ENCODE measurements around the gene TBCE. TPM values are rescaled to one million over a fixed set of nuclear protein-coding genes. Genes with fewer than 3 reads are reported as not detected.

TBCE gene
- polyA plus RNA-seq, 6 donors from 2014 or later, result 8.5 to 23.7 (median 13.3) TPM

DNA sequence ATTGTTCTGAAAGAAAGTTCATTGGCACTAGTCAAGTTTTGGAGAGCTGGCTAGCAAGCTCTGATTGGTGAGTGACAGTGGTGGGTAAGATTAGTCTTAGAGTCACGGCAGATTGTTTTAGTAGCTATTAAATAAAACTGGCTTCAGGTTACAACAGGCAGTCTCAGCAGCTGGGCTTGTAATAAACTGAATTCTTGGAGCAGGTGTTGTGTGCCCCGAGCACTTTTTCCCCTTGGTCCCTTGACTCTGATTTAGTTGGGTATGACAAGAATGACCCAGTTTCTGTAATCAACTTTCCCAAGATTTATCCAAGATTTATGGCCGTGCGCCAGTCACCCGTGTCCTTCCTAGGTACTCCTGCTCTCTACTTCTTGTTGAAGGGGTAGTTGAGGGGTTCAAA is 40.2 kb downstream of the TBCE start:
- Mint-ChIP-seq H3K27me3 (no peaks in the 10 kb centered on the region), H3K9me3 (no peaks in the 10 kb centered on the region), H3K4me3 (no peak overlapping the region), H3K27ac (no peak overlapping the region), H3K36me3 (no peaks in the 10 kb centered on the region), H3K4me1 (peaks cover 0 to 6% (median 0%) of the 10 kb centered on the region in 3 donors)
- ATAC-seq (ENCODE audit: low read depth in 2 of 2), result no peak
- no peak for DNase-seq

GRCh38 chr1:235408503-235408960 is 41.3 kb downstream of the TBCE start:
- no peaks in the 10 kb centered on the region for H3K27me3 Mint-ChIP-seq
- no peak overlapping the region for H3K4me3 Mint-ChIP-seq
- DNase-seq (no peak), ATAC-seq (ENCODE audit: low read depth in 2 of 2) (no peak)
- peaks cover 0 to 6% (median 0%) of the 10 kb centered on the region in 3 donors for H3K4me1 Mint-ChIP-seq
- no peaks in the 10 kb centered on the region for H3K9me3 Mint-ChIP-seq
- no peaks in the 10 kb centered on the region for H3K36me3 Mint-ChIP-seq
- peak overlapping the region in 1 of 6 donors; percentile 17 for H3K27ac Mint-ChIP-seq

DNA sequence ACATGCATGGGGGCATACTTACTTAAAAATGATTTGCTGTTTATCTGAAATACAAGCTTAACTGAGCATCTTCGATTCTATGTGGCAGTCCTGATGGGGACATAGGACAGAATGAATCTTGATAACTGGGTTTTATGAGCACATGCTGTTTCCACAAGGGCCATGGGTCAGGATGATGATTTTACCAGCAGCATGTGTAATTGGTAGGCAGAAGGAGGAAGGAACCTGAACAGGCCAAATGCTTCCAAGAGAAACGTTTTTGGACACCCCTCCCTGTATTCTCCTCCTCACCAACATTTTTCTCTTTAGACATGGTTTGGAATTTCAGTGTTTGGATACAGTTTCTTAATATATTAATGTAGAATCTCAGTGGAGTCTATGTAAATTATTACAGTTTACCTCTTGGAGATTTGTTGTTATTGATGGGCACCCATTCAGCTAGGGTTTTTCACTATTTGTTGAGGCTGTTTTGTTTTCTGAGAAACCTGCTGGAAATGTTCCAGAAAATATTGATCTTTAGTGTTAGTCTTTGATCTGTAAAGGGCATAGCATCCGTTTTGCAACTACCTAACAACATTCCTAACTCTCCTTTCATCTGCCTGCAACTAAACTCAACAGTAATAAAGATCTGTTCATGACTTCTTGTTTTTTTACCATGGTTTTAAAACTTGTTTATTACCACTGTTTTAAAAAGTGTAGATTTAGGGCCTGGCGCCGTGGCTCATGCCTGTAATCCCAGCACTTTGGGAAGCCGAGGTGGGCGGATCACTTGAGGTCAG is 42.0 kb downstream of the TBCE start:
- ATAC-seq (ENCODE audit: low read depth in 2 of 2) (no peak), DNase-seq (no peak)
- no peaks in the 10 kb centered on the region for H3K27me3 Mint-ChIP-seq
- H3K9me3 Mint-ChIP-seq, result no peaks in the 10 kb centered on the region
- H3K4me3 Mint-ChIP-seq, result no peak overlapping the region
- peak overlapping the region in 3 of 6 donors; percentile 19 to 84 (median 41) for H3K27ac Mint-ChIP-seq
- peaks cover 0 to 6% (median 0%) of the 10 kb centered on the region in 3 donors for H3K4me1 Mint-ChIP-seq
- no peaks in the 10 kb centered on the region for H3K36me3 Mint-ChIP-seq

DNA sequence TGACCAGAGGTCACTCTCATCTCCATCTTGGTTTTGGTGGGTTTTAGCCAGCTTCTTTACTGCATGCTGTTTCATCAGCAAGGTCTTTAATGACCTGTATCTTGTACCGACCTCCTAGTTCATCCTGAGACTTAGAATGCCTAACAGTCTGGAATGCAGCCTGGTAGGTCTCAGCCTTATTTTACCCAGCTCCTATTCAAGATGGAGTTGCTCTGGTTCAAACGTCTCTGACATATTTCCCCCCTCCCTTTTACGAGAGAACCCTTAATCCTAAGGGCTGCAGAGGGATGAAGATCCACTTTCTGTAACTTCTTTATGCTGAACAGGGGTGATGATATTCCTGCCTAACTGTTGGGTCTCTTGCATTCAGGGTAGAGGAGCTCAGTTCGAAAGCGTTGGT is 43.2 kb downstream of the TBCE start:
- ATAC-seq (ENCODE audit: low read depth in 2 of 2) (no peak), DNase-seq (no peak)
- H3K9me3 Mint-ChIP-seq, result no peaks in the 10 kb centered on the region
- no peaks in the 10 kb centered on the region for H3K27me3 Mint-ChIP-seq
- no peak overlapping the region for H3K4me3 Mint-ChIP-seq
- H3K27ac Mint-ChIP-seq, result no peak overlapping the region
- H3K36me3 Mint-ChIP-seq, result no peaks in the 10 kb centered on the region
- peaks cover 0 to 6% (median 0%) of the 10 kb centered on the region in 3 donors for H3K4me1 Mint-ChIP-seq

- Mint-ChIP-seq H3K4me1 (peaks cover 0 to 6% (median 0%) of the 10 kb centered on the region in 3 donors), H3K36me3 (no peaks in the 10 kb centered on the region), H3K9me3 (no peaks in the 10 kb centered on the region), H3K27ac (peak overlapping the region in 3 of 6 donors; percentile 53 to 65 (median 63)), H3K27me3 (no peaks in the 10 kb centered on the region), H3K4me3 (no peak overlapping the region)
- DNase-seq (no peak), ATAC-seq (ENCODE audit: low read depth in 2 of 2) (no peak)
Observed at GRCh38 chr1:235411489-235412486, 44.6 kb downstream of the TBCE start.

- peak; percentile 76 to 82 for ATAC-seq (ENCODE audit: low read depth in 2 of 2)
- H3K9me3 Mint-ChIP-seq, result no peaks in the 10 kb centered on the region
- no peaks in the 10 kb centered on the region for H3K27me3 Mint-ChIP-seq
- H3K4me1 Mint-ChIP-seq, result peaks cover 0 to 6% (median 0%) of the 10 kb centered on the region in 3 donors
- no peaks in the 10 kb centered on the region for H3K36me3 Mint-ChIP-seq
- H3K4me3 Mint-ChIP-seq, result no peak overlapping the region
- H3K27ac Mint-ChIP-seq, result peak overlapping the region in 1 of 6 donors; percentile 56
- DNase-seq, result peak; percentile 50
Observed at GRCh38 chr1:235415008-235415904, 48.0 kb downstream of the TBCE start.

DNA sequence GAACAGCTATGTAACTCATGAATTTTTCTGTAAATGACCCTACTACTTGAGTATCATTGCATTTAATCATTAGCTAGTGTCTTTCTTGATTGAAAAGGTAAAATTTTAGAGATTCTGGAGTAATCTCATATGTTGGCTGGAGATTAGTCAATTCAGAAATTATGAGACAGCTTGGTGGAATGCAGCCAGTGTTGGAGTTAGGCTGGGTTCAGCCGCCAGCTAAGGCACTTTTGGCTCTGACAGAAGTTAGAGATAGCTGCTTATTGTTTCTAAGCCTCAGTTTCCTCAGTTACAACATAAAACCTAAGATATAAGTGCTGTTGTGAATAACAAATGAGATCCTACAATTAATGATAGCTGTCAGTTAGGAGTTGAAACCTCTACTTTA is 49.4 kb downstream of the TBCE start:
- DNase-seq (no peak), ATAC-seq (ENCODE audit: low read depth in 2 of 2) (no peak)
- Mint-ChIP-seq H3K36me3 (no peaks in the 10 kb centered on the region), H3K27ac (no peak overlapping the region), H3K9me3 (no peaks in the 10 kb centered on the region), H3K27me3 (no peaks in the 10 kb centered on the region), H3K4me1 (peaks cover 0 to 6% (median 0%) of the 10 kb centered on the region in 3 donors), H3K4me3 (no peak overlapping the region)

- ATAC-seq (ENCODE audit: low read depth in 2 of 2) (peak in 1 of 2 donors; percentile 52), DNase-seq (peak; percentile 49)
- Mint-ChIP-seq H3K9me3 (no peaks in the 10 kb centered on the region), H3K36me3 (no peaks in the 10 kb centered on the region), H3K4me1 (peaks cover 0 to under 1% (median 0%) of the 10 kb centered on the region in 3 donors), H3K27me3 (no peaks in the 10 kb centered on the region), H3K27ac (no peak overlapping the region), H3K4me3 (no peak overlapping the region)
Observed at GRCh38 chr1:235417086-235417697, 50.0 kb downstream of the TBCE start.

- H3K27me3 Mint-ChIP-seq, result no peaks in the 10 kb centered on the region
- ATAC-seq (ENCODE audit: low read depth in 2 of 2) (no peak), DNase-seq (no peak)
- no peaks in the 10 kb centered on the region for H3K9me3 Mint-ChIP-seq
- no peak overlapping the region for H3K4me3 Mint-ChIP-seq
- peak overlapping the region in 2 of 6 donors; percentile 32 to 53 for H3K27ac Mint-ChIP-seq
- H3K36me3 Mint-ChIP-seq, result peaks cover 0 to 13% of the 10 kb centered on the region in 2 donors
- H3K4me1 Mint-ChIP-seq, result peaks cover 10 to 26% (median 13%) of the 10 kb centered on the region in 3 donors
Observed at GRCh38 chr1:235421751-235422150, 54.5 kb downstream of the TBCE start.

- H3K27ac Mint-ChIP-seq, result peak overlapping the region in 5 of 6 donors; percentile 9 to 80 (median 74)
- peaks cover 10 to 26% (median 18%) of the 10 kb centered on the region in 3 donors for H3K4me1 Mint-ChIP-seq
- ATAC-seq (ENCODE audit: low read depth in 2 of 2), result peak; percentile 51 to 54
- peaks cover 0 to 13% of the 10 kb centered on the region in 2 donors for H3K36me3 Mint-ChIP-seq
- no peaks in the 10 kb centered on the region for H3K27me3 Mint-ChIP-seq
- DNase-seq, result no peak
- H3K9me3 Mint-ChIP-seq, result no peaks in the 10 kb centered on the region
- peak overlapping the region in 2 of 8 donors; percentile 22 to 70 for H3K4me3 Mint-ChIP-seq
Observed at GRCh38 chr1:235423214-235423652, 56.0 kb downstream of the TBCE start.

GRCh38 chr1:235424092-235424491 is 56.9 kb downstream of the TBCE start:
- no peak for DNase-seq
- Mint-ChIP-seq H3K4me3 (peak overlapping the region in 1 of 8 donors; percentile 65), H3K27ac (peak overlapping the region in 1 of 6 donors; percentile 92)

DNA sequence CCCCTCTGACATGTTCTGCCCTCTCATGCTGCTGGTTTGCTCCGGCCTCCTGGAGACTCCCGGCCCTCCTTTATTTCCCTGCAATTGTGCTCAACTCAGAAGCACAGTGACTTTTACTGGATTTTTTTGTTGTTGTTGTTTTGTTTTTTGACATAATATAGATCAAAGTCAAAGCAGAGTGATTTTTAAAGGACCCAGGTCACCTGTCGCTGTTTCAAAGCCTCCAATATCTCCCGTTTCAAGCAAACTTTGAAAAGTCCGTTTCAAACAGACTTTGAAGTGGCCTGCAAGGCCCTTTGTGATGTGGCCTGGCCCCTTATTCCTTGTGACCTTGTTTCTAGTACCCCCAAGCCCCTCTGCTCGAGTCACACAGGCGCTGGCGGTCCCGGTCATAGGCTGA is 58.1 kb downstream of the TBCE start:
- DNase-seq (no peak), ATAC-seq (ENCODE audit: low read depth in 2 of 2) (no peak)
- Mint-ChIP-seq H3K4me1 (peaks cover 10 to 26% (median 18%) of the 10 kb centered on the region in 3 donors), H3K4me3 (no peak overlapping the region), H3K27ac (peak overlapping the region in 1 of 6 donors; percentile 37), H3K27me3 (no peaks in the 10 kb centered on the region), H3K9me3 (no peaks in the 10 kb centered on the region), H3K36me3 (peaks cover 0 to 13% of the 10 kb centered on the region in 2 donors)

More at GRCh38 chr1:235424092-235424491, 56.9 kb downstream of the TBCE start:
- ATAC-seq (ENCODE audit: low read depth in 2 of 2), result no peak
- peaks cover 10 to 26% (median 18%) of the 10 kb centered on the region in 3 donors for H3K4me1 Mint-ChIP-seq
- H3K9me3 Mint-ChIP-seq, result no peaks in the 10 kb centered on the region
- H3K27me3 Mint-ChIP-seq, result no peaks in the 10 kb centered on the region
- H3K36me3 Mint-ChIP-seq, result peaks cover 0 to 13% of the 10 kb centered on the region in 2 donors

Data from naive B cell (primary cell).